Measurements from ENCODE around the gene LRRC28.

LRRC28 gene

GRCh38 chr15:99312228-99312627, 60.9 kb downstream of the LRRC28 start:
- H3K9me3 Mint-ChIP-seq, result peaks cover 11 to 13% of the 10 kb centered on the region in 2 donors
- DNase-seq (no peak), ATAC-seq (no peak)
- peaks cover 4% of the 10 kb centered on the region for H3K4me1 Mint-ChIP-seq
- H3K27me3 Mint-ChIP-seq, result no peaks in the 10 kb centered on the region
- H3K4me3 Mint-ChIP-seq, result no peak overlapping the region
- no peak overlapping the region for H3K27ac Mint-ChIP-seq

DNA sequence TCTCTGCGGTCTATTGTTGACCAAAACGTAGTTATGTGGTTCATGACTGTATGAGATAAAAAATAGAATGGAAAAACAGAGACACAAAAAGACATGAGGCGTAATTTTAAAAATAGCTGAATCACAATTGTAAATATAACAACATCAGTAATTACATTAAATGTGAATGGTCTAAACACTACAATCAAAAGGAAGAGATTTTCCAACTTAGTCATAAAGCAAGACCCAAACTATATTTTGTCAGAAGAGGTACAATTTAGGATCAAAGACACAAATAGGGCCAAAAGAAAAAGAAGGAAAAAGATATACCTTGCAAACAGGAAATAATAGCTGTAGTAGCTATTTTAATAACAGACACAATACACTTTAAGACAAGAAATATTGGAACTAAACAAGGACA, 61.5 kb downstream of the LRRC28 start:
- H3K27ac Mint-ChIP-seq, result no peak overlapping the region
- H3K27me3 Mint-ChIP-seq, result no peaks in the 10 kb centered on the region
- H3K9me3 Mint-ChIP-seq, result peaks cover 11 to 13% of the 10 kb centered on the region in 2 donors
- ATAC-seq (no peak), DNase-seq (no peak)
- H3K4me1 Mint-ChIP-seq, result peaks cover 4% of the 10 kb centered on the region
- no peak overlapping the region for H3K4me3 Mint-ChIP-seq

DNA sequence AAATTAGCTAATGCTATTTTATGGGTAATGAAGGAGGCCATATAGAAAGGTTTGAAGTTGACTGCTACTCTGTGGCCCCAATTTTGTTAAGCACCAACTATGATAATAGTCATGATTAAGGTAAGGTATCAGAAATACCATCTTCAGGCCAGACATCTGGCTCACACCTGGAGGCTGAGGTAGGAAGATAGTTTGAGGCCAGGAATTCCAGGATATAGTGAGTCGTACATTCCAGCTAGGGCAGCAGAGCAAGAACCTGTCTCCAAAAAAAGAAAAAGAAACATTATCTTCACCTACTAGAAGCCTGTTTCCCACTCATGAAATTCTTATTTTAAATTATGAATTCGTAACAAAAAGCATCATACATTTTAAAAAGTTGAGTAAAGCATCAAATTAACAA, 64.4 kb downstream of the LRRC28 start:
- no peak for ATAC-seq
- no peaks in the 10 kb centered on the region for H3K27me3 Mint-ChIP-seq
- H3K4me3 Mint-ChIP-seq, result no peak overlapping the region
- no peak overlapping the region for H3K27ac Mint-ChIP-seq
- no peak for DNase-seq
- H3K4me1 Mint-ChIP-seq, result peaks cover 4% of the 10 kb centered on the region
- peaks cover 11 to 13% of the 10 kb centered on the region in 2 donors for H3K9me3 Mint-ChIP-seq

DNA sequence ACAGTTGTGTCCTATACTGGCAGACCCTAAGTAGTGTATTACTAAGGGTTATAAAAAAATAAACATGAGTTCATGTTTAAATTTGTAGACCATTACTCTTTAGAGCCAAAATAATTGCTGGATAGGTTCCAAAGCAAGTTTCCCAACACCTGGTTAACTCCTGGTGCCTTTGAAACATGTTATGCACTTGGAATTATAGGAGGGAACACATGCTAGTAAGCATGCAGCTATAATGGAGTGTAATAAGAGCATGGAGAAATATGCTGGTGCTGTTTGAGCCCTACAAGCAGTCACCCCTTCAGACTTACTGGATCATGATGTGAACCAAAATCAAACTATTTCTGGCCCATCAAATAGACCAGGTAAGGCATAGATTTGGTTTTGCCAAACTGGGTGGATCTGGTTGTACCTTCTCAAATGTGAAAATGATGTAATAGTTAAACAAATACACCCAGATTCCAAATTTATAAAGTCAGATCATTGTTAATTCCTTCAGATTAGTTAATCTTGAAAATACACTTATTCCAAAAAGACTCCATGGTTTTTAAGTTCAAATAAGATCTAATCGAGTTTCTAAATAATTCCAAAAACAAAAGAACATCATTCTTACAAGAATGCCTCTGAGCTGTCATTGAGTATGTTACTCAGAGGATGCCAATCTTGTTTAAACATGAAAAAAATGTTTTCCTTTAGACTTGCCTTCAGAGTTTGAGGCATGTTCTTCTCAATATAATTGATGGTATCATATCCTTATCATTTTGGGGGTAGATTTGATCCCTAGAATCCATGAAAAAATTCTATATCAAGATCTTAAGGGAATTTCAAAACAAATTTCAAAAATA, 69.3 kb downstream of the LRRC28 start:
- H3K4me3 Mint-ChIP-seq, result no peak overlapping the region
- no peak for DNase-seq
- ATAC-seq, result no peak
- H3K27ac Mint-ChIP-seq, result no peak overlapping the region
- no peaks in the 10 kb centered on the region for H3K27me3 Mint-ChIP-seq
- H3K9me3 Mint-ChIP-seq, result peaks cover 0 to 3% of the 10 kb centered on the region in 2 donors
- H3K4me1 Mint-ChIP-seq, result peaks cover 23% of the 10 kb centered on the region

GRCh38 chr15:99321468-99321867, 70.2 kb downstream of the LRRC28 start:
- no peak for ATAC-seq
- H3K9me3 Mint-ChIP-seq, result peaks cover 0 to 4% of the 10 kb centered on the region in 2 donors
- H3K27me3 Mint-ChIP-seq, result no peaks in the 10 kb centered on the region
- no peak overlapping the region for H3K4me3 Mint-ChIP-seq
- H3K27ac Mint-ChIP-seq, result no peak overlapping the region
- peaks cover 24% of the 10 kb centered on the region for H3K4me1 Mint-ChIP-seq
- DNase-seq, result no peak

GRCh38 chr15:99322643-99323405, 71.5 kb downstream of the LRRC28 start:
- peaks cover 27% of the 10 kb centered on the region for H3K4me1 Mint-ChIP-seq
- no peaks in the 10 kb centered on the region for H3K27me3 Mint-ChIP-seq
- H3K4me3 Mint-ChIP-seq, result no peak overlapping the region
- DNase-seq (no peak), ATAC-seq (no peak)
- peaks cover 0 to 4% of the 10 kb centered on the region in 2 donors for H3K9me3 Mint-ChIP-seq
- no peak overlapping the region for H3K27ac Mint-ChIP-seq

DNA sequence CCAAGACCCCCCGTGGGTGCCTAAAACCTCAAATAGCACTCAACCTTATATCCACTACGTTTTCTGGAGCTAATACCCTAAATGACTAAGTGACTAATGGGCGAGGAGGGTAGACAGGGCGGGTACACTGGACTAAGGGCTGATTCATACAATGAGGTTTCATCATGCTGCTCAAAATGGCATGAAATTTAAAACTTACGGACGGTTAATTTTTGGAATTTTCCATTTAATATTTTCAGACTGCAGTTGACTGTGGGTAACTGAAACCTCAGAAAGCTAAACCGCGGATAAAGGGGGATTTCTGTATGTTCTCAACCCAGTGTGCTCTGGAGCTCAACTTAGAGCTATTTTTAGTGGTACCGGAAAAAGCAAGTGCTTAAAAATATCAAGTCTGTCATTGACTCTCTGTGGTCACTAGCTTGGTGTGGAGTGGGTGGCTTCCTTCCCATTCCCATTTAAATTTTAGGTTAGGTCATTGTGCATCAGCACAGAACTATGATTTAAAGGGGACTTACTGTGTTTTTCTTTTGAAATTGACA, 72.9 kb downstream of the LRRC28 start:
- ATAC-seq (peak; percentile 95), DNase-seq (peak; percentile 23)
- peaks cover 34% of the 10 kb centered on the region for H3K4me1 Mint-ChIP-seq
- H3K9me3 Mint-ChIP-seq, result peaks cover 0 to 4% of the 10 kb centered on the region in 2 donors
- H3K27ac Mint-ChIP-seq, result peak overlapping the region in 1 of 2 donors; percentile 89
- peak overlapping the region in 1 of 2 donors; percentile 38 for H3K4me3 Mint-ChIP-seq
- H3K27me3 Mint-ChIP-seq, result no peaks in the 10 kb centered on the region

DNA sequence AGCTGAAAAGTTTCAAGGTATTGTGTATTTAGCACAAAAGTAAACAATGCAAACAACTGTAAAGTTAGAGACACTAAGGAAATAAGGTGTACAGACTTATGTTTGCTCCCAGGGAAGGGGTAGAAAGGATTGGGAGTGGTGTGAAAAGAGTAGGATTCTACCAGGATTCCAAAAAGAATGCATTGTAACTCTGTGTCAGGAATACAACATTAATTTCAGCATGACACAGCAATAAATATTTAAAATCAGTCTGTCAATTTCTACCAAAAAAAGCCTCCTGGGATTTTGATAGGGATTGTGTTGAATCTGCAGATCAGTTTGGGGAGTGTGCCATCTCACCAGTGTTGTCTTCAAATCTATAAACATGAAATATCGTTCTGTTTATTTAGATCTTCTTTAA, 73.4 kb downstream of the LRRC28 start:
- H3K9me3 Mint-ChIP-seq, result peaks cover 0 to 4% of the 10 kb centered on the region in 2 donors
- DNase-seq, result no peak
- no peak for ATAC-seq
- no peaks in the 10 kb centered on the region for H3K27me3 Mint-ChIP-seq
- H3K4me3 Mint-ChIP-seq, result peak overlapping the region in 1 of 2 donors; percentile 38
- peak overlapping the region in 1 of 2 donors; percentile 89 for H3K27ac Mint-ChIP-seq
- H3K4me1 Mint-ChIP-seq, result peaks cover 34% of the 10 kb centered on the region

- Mint-ChIP-seq H3K4me3 (no peak overlapping the region), H3K27ac (no peak overlapping the region), H3K27me3 (no peaks in the 10 kb centered on the region), H3K4me1 (peaks cover 34% of the 10 kb centered on the region), H3K9me3 (peaks cover 0 to 4% of the 10 kb centered on the region in 2 donors)
- no peak for ATAC-seq
- no peak for DNase-seq
Measured at GRCh38 chr15:99326235-99326634, 75.0 kb downstream of the LRRC28 start.

DNA sequence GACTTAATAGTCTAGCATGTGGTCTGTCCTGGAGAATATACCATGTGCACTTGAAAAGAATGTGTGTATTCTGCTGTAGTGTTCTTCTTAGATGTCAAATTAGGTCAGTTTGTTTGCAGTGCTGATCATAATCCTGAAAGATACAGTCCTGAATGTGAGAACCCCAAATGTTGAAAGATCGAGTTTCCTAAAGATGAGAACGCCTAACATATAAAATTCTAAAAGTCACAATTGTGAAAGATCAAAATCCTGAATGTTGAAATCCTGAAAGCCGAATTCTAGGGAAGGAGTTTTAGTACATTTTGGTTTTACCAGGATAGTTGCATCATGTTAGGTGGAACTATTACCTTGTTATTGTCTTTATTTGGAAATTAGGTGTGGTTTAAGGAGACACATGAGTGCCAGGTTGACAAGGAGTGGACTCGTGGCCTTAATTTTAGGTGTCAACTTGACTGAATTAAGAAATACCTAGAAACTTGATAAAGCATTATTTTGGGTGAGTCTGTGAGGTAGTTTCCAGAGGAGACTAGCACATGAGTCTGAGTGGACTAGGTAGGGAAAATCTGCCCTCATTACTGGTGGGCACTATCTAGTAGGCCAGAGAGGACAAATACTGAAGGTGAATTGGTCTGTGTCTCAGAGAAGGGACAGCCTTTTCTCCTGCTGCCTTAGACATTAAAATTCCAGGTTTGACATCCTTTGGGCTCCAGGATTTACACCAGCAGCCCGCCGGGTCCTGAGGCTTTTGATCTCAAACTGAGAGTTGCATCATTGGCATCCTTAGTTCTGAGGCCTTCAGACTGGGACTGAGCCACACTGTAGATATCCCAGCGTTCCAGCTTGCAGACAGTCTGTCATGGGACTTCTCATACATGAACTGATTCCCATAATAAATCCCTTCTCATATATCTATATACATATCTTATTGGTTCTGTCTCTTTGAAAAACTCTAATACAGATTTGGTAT, 77.1 kb downstream of the LRRC28 start:
- Mint-ChIP-seq H3K9me3 (peaks cover 0 to 4% of the 10 kb centered on the region in 2 donors), H3K4me3 (no peak overlapping the region), H3K27me3 (no peaks in the 10 kb centered on the region), H3K4me1 (peaks cover 34% of the 10 kb centered on the region), H3K27ac (no peak overlapping the region)
- ATAC-seq (no peak), DNase-seq (no peak)

- Mint-ChIP-seq H3K27me3 (no peaks in the 10 kb centered on the region), H3K27ac (no peak overlapping the region), H3K9me3 (no peaks in the 10 kb centered on the region), H3K4me1 (peaks cover 12% of the 10 kb centered on the region), H3K4me3 (no peak overlapping the region)
- DNase-seq, result no peak
- no peak for ATAC-seq
Measured at GRCh38 chr15:99331381-99331780, 80.1 kb downstream of the LRRC28 start.

DNA sequence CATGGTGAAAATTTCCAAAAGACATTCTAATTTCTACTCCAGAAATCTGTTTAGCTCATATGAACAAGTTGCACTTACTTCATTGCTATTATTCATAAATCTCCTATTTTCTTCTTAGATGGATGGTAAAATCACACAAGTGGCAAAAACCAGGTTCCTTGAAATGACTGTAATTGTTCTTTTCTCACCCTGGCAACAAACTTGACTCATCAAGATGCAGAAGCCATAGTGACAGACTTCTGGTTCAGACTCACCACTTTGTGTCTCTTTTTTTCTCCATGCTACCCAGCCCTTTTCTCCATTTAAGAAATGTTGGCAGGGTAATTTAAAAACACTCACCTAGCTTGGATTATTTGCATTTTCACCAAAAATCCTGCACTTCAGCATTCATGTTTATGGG, 82.1 kb downstream of the LRRC28 start:
- Mint-ChIP-seq H3K4me3 (no peak overlapping the region), H3K27me3 (no peaks in the 10 kb centered on the region), H3K9me3 (no peaks in the 10 kb centered on the region), H3K27ac (no peak overlapping the region), H3K4me1 (peaks cover under 1% of the 10 kb centered on the region)
- DNase-seq, result no peak
- peak; percentile 63 for ATAC-seq

DNA sequence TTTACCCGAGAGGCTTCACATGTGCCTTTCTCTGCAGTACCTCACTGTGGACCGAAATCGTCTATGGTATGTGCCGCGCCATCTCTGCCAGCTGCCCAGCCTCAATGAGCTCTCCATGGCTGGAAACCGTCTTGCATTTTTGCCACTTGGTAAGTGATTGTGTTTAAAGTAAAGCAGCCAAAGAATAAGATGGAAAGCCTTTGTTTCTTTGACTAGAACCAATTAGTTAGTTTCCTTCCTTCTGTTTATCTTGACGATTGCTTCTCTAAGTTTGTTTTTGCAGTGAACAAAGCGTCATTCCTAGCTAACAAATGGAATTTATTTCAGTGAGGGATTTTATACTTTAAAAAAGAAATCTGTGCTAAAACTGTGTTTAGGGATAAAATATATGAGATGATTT, 82.7 kb downstream of the LRRC28 start:
- no peak overlapping the region for H3K27ac Mint-ChIP-seq
- H3K4me3 Mint-ChIP-seq, result no peak overlapping the region
- H3K9me3 Mint-ChIP-seq, result no peaks in the 10 kb centered on the region
- H3K4me1 Mint-ChIP-seq, result no peaks in the 10 kb centered on the region
- no peak for DNase-seq
- no peak for ATAC-seq
- H3K27me3 Mint-ChIP-seq, result no peaks in the 10 kb centered on the region

DNA sequence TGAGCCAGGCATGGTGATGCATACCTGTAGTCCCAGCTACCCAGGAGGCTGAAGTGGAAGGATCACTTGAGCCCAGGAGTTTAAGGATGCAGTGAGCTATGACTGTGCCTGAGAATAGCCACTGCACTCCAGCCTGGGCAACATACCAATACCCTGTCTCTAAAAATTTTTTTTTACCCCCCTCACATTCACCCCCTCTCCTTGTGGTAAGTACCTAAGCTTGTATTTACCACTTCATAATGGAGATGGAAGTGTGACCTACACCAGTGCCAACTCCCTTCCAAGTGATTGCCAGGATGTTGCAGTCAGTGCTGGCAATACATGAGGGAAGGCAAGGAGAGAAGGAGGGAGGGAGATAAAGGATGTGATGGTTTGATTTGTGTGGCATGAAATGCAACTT, 84.2 kb downstream of the LRRC28 start:
- H3K27ac Mint-ChIP-seq, result no peak overlapping the region
- no peaks in the 10 kb centered on the region for H3K27me3 Mint-ChIP-seq
- DNase-seq, result no peak
- no peaks in the 10 kb centered on the region for H3K4me1 Mint-ChIP-seq
- ATAC-seq, result no peak
- H3K9me3 Mint-ChIP-seq, result no peaks in the 10 kb centered on the region
- H3K4me3 Mint-ChIP-seq, result no peak overlapping the region

GRCh38 chr15:99336794-99337193, 85.5 kb downstream of the LRRC28 start:
- no peaks in the 10 kb centered on the region for H3K4me1 Mint-ChIP-seq
- H3K9me3 Mint-ChIP-seq, result no peaks in the 10 kb centered on the region
- no peaks in the 10 kb centered on the region for H3K27me3 Mint-ChIP-seq
- peak overlapping the region in 1 of 2 donors; percentile 60 for H3K27ac Mint-ChIP-seq
- no peak for DNase-seq
- ATAC-seq, result no peak
- no peak overlapping the region for H3K4me3 Mint-ChIP-seq
